Colonic mucosa (tissue), 4 donors: ENCODE measurements around the gene GNG7. TPM values are rescaled to one million over a fixed set of nuclear protein-coding genes. Genes with fewer than 3 reads are reported as not detected.

Source experiments
- DNase-seq: peaks from one replicate; pipeline ENCODE4 v3.0.0-alpha.2; 2020
- H3K27ac ChIP-seq: fragments of 200-600 bp; one replicate; pipeline ENCODE4 v1.8.0; 2021
- H3K27me3 ChIP-seq: fragments of 200-600 bp; one replicate; pipeline ENCODE4 v1.8.0; 2021
- H3K36me3 ChIP-seq: fragments of 200-600 bp; one replicate; pipeline ENCODE4 v1.8.0; 2021
- H3K4me1 ChIP-seq: fragments of 200-600 bp; one replicate; pipeline ENCODE4 v1.8.0; 2021; ENCODE audit warnings: mild to moderate bottlenecking
- H3K4me3 ChIP-seq: fragments of 200-600 bp; one replicate; pipeline ENCODE4 v1.8.0; 2021
- H3K9ac ChIP-seq, 2 donors: one replicate each; pipeline ENCODE4 v1.7.0; 2013; ENCODE audit warnings: control low read depth in 2 of 2, low read depth in 2 of 2, low read length in 2 of 2
- H3K9me3 ChIP-seq: fragments of 200-600 bp; one replicate; pipeline ENCODE4 v1.8.0; 2021
- intact Hi-C: fragments of 100-400 bp; cut with DNase I; formaldehyde crosslinking; loops from one replicate; pipeline ENCODE4 v1.14.1; 2022
- total RNA-seq, 2 donors: library from RNA; stranded (reverse); fragmentation: NEBNext Ultra II Directional in 1 of 2; extraction: Animal tissue kit (Norgen Biotek cat#: 25700) in 1 of 2; gene quantifications; one replicate each; pipeline ENCODE4 v1.2.1, GENCODE V29; 2021
- TF ChIP-seq, protein P1 (sequence below): fragments of 200-600 bp; IDR thresholded peaks from one replicate; pipeline ENCODE4 v1.8.0; 2022; ENCODE audit warnings: antibody characterized with exemption, mild to moderate bottlenecking
- donor health status: healthy.
- donor health status: DM: no; HTN: no; CAD: no.
- donor health status: DM: no; HTN: no; CAD: no.

Gene GNG7
- total RNA-seq, 2 donors from 2014 or later: 1.5 to 3.2 TPM

DNA sequence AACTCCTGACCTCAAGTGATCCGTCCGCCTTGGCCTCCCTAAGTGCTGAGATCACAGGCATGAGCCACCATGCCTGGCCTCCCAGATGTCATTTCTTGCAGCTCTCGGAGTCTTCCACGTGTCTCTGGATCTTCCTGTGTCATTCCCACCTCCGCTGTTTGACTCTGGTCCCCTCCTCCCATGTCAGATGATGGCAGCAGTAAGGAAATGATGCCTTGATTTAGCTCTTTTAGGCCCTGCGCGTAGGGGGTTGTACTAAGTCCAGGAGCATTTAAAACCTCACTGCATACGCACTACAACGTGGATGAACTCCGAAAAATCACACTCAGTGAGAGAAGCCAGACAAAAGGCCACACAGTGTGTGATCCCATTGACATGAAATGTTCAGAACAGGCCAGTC is 113.1 kb downstream of the GNG7 start:
- no peak overlapping the region for H3K27ac ChIP-seq
- H3K9ac ChIP-seq: no peak overlapping the region
- no peak for DNase-seq
- H3K27me3 ChIP-seq: no peaks in the 10 kb centered on the region
- intact Hi-C loops: no loop called here
- TF ChIP-seq, protein P1, sequence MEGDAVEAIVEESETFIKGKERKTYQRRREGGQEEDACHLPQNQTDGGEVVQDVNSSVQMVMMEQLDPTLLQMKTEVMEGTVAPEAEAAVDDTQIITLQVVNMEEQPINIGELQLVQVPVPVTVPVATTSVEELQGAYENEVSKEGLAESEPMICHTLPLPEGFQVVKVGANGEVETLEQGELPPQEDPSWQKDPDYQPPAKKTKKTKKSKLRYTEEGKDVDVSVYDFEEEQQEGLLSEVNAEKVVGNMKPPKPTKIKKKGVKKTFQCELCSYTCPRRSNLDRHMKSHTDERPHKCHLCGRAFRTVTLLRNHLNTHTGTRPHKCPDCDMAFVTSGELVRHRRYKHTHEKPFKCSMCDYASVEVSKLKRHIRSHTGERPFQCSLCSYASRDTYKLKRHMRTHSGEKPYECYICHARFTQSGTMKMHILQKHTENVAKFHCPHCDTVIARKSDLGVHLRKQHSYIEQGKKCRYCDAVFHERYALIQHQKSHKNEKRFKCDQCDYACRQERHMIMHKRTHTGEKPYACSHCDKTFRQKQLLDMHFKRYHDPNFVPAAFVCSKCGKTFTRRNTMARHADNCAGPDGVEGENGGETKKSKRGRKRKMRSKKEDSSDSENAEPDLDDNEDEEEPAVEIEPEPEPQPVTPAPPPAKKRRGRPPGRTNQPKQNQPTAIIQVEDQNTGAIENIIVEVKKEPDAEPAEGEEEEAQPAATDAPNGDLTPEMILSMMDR: no peak
- no peaks in the 10 kb centered on the region for H3K36me3 ChIP-seq
- H3K9me3 ChIP-seq: no peaks in the 10 kb centered on the region
- peaks cover 4% of the 10 kb centered on the region for H3K4me1 ChIP-seq
- H3K4me3 ChIP-seq: no peak overlapping the region

DNA sequence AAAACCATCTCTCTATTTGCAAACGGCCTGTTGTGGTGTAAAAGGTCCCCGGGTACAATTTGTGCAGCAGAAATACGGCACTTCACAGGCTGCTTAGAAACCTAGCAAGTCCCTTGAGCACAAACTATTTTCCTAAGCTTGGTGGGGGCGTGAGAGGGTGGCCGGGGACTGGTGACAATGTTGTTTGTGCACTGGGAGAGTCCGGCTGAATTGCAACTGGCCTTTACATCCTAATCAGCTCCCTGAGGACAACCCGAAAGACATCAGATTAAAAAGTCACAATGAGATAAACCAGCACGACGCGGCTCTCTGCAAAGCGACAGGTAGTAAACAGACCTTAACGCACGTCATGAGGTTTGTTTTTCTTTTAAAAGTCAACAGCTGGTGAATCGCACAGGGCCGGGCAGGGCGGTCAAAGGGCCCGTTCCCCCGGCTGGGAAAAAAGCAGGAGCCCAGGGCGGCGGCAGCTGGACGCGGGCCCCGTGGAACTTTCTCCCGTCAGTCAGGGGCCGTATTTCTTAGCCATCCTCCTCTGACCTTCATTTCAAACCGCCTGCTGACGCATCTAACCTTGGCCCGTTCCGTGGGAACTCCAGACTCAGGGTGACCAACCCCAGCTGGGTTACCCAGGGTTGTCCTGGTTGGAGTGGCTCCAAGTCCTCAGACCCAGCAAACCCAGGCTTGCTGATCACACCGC is 114.3 kb downstream of the GNG7 start:
- peaks cover 4% of the 10 kb centered on the region for H3K4me1 ChIP-seq
- H3K27ac ChIP-seq: no peak overlapping the region
- H3K36me3 ChIP-seq: no peaks in the 10 kb centered on the region
- TF ChIP-seq, protein P1: no peak
- DNase-seq: peak; percentile 70
- intact Hi-C loops: no loop called here
- peak overlapping the region in 1 of 2 donors; percentile 55 for H3K9ac ChIP-seq
- no peaks in the 10 kb centered on the region for H3K27me3 ChIP-seq
- no peak overlapping the region for H3K4me3 ChIP-seq
- no peaks in the 10 kb centered on the region for H3K9me3 ChIP-seq

DNA sequence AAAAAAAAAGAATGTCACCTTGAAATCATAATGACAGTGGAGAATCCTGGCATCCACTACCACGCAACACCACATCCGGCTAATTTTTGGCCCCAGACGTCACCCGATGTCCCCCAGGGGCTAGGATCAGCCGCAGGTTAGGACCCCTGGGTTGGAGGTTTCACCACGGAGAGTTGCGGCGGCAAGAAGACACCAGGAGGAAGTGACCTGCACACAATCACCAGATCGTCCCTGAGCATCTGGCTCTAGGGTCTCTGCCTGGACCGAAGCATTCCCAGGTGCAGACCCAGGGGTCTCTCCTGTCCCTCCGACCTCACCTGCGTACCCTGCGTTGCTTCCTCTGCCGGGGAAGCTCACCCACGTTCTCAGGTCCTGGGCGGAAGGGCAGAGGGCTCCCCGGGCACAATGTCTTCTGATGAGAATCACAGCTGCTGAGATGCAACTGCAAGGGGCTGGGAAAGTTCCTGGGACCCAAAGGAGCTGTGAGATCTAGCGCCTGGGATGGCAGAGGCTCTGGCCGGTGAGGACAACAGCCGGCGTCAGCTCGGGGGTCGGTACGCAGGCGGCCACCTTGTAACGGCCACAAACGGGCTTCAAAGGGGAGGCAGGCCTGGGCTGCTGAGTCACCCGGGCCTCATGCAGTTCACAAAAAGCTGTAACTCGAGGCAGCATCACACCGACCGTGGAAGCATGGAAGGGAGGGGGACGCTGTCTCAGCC is 115.3 kb downstream of the GNG7 start:
- no peak overlapping the region for H3K4me3 ChIP-seq
- H3K27me3 ChIP-seq: no peaks in the 10 kb centered on the region
- no peak overlapping the region for H3K9ac ChIP-seq
- TF ChIP-seq, protein P1: no peak
- no peak overlapping the region for H3K27ac ChIP-seq
- H3K4me1 ChIP-seq: peaks cover 3% of the 10 kb centered on the region
- no peaks in the 10 kb centered on the region for H3K36me3 ChIP-seq
- DNase-seq: no peak
- intact Hi-C loops: no loop called here
- no peaks in the 10 kb centered on the region for H3K9me3 ChIP-seq

DNA sequence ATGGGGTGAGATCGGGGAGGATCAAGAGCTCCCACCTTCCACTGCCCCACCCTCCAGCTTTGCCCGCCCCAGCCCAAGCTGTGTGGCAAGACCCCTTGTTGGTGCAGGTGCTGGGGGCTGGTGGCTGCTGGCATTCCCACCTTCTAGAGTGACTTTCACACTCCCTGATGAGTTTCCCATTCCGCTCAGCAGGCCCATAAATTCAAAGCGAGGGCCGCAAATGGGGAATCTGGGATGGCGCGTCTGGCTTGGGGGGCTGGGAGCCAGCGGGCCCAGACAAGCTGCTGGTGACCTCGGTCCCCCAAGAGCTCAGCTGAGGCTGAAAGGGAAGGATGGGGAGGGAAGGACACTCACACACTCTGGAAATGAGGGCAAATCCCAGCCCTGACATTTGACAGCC is 116.3 kb downstream of the GNG7 start:
- no peak for DNase-seq
- intact Hi-C loops: no loop called here
- H3K36me3 ChIP-seq: no peaks in the 10 kb centered on the region
- TF ChIP-seq, protein P1: no peak
- H3K9me3 ChIP-seq: no peaks in the 10 kb centered on the region
- H3K9ac ChIP-seq: peak overlapping the region in 1 of 2 donors; percentile 24
- H3K27me3 ChIP-seq: no peaks in the 10 kb centered on the region
- H3K27ac ChIP-seq: no peak overlapping the region
- no peaks in the 10 kb centered on the region for H3K4me1 ChIP-seq
- no peak overlapping the region for H3K4me3 ChIP-seq

DNA sequence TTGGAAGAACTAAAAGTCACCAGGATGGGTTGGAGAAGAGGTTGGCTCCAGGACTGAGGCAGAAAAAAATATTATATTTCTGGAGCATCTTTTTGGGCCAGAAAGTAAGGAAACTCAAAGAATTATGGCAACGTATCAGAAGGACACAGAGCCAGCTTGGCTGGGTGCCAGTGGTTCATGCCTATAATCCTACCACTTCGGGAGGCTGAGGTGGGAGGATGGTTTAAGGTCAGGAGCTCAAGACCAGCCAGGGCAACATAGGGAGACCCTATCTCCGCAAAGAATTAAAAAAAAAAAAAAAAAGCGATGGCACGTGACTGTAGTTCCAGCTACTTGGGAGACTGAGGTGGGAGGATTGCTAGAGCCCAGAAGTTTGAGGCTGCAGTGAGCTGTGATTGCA is 118.5 kb downstream of the GNG7 start:
- Histone ChIP-seq H3K9me3 (no peaks in the 10 kb centered on the region), H3K27ac (no peak overlapping the region), H3K9ac (no peak overlapping the region), H3K4me1 (no peaks in the 10 kb centered on the region), H3K27me3 (no peaks in the 10 kb centered on the region), H3K36me3 (no peaks in the 10 kb centered on the region), H3K4me3 (no peak overlapping the region)
- DNase-seq: no peak
- TF ChIP-seq, protein P1: no peak
- intact Hi-C loops: no loop called here
